NOMO-1 treated with dmso at 0.1 percent for 144 hours (cell line): ENCODE results near the gene UBE2J1.
A peak's percentile ranks its signal among the peaks of the same experiment; 100 is the strongest.

Source experiments
- DNase-seq: peaks from one replicate; lab custom pipeline; 2025; ENCODE audit not compliant: unreplicated experiment; lab: John Stamatoyannopoulos, UW

The UBE2J1 gene

GRCh38 chr6:89368107-89368506, 15.6 kb upstream of the UBE2J1 start:
- no peak for DNase-seq

GRCh38 chr6:89364586-89364985, 12.1 kb upstream of the UBE2J1 start:
- no peak for DNase-seq

- DNase-seq = no peak
Measured at GRCh38 chr6:89361171-89361570, 8.6 kb upstream of the UBE2J1 start.

- DNase-seq = no peak
Measured at GRCh38 chr6:89360415-89360999, 8.0 kb upstream of the UBE2J1 start.

GRCh38 chr6:89359561-89359960, 7.0 kb upstream of the UBE2J1 start:
- no peak for DNase-seq

GRCh38 chr6:89357390-89357789, 4.9 kb upstream of the UBE2J1 start:
- DNase-seq = no peak

- DNase-seq = no peak
Measured at GRCh38 chr6:89356642-89357170, 4.2 kb upstream of the UBE2J1 start.

- DNase-seq = no peak
Measured at GRCh38 chr6:89355511-89356194, 3.1 kb upstream of the UBE2J1 start.

- no peak for DNase-seq
Measured at GRCh38 chr6:89353702-89354392, 1.3 kb upstream of the UBE2J1 start.

GRCh38 chr6:89353118-89353556, 615 bp upstream of the UBE2J1 start:
- DNase-seq = no peak

- DNase-seq = no peak
Measured at GRCh38 chr6:89351671-89352277, 748 bp downstream of the UBE2J1 start.

GRCh38 chr6:89350281-89350966, 2.1 kb downstream of the UBE2J1 start:
- peak; percentile 78 for DNase-seq

GRCh38 chr6:89348372-89348771, 4.2 kb downstream of the UBE2J1 start:
- DNase-seq = no peak

GRCh38 chr6:89347825-89348224, 4.7 kb downstream of the UBE2J1 start:
- DNase-seq = no peak

- no peak for DNase-seq
Measured at GRCh38 chr6:89346433-89346832, 6.1 kb downstream of the UBE2J1 start.

GRCh38 chr6:89339565-89339964, 13.0 kb downstream of the UBE2J1 start:
- DNase-seq = no peak

GRCh38 chr6:89335164-89335563, 17.4 kb downstream of the UBE2J1 start:
- DNase-seq = no peak

GRCh38 chr6:89330910-89331309, 21.6 kb downstream of the UBE2J1 start:
- no peak for DNase-seq

- no peak for DNase-seq
Measured at GRCh38 chr6:89328976-89329375, 23.5 kb downstream of the UBE2J1 start.

- DNase-seq = no peak
Measured at GRCh38 chr6:89324304-89324703, 28.2 kb downstream of the UBE2J1 start.

GRCh38 chr6:89323511-89323971, 29.0 kb downstream of the UBE2J1 start:
- DNase-seq = peak; percentile 28
